H9 (cell line): ENCODE measurements around the gene NGF. TPM values are rescaled to one million over a fixed set of nuclear protein-coding genes. Genes with fewer than 3 reads are reported as not detected.

Experiments used
- DNase-seq: peaks from one replicate; pipeline ENCODE4 v3.0.0-alpha.2; 2017
- H2AFZ ChIP-seq: one replicate; pipeline ENCODE4 v1.6.1; 2013; ENCODE audit warnings: mild to moderate bottlenecking, low read length, control low read depth, moderate library complexity
- H2AK5ac ChIP-seq: 2 replicates; pipeline ENCODE4 v1.6.1; 2013; ENCODE audit warnings: low read length, control low read depth, mixed read lengths; ENCODE audit not compliant: insufficient read length
- H2BK120ac ChIP-seq: one replicate; pipeline ENCODE4 v1.6.1; 2013; ENCODE audit warnings: low read depth, mild to moderate bottlenecking, low read length, control low read depth, inconsistent platforms; ENCODE audit not compliant: poor library complexity, severe bottlenecking
- H2BK12ac ChIP-seq: 2 replicates; pipeline ENCODE4 v1.6.1; 2013; ENCODE audit warnings: low read length, control low read depth, mixed read lengths, low read depth; ENCODE audit not compliant: insufficient read length
- H2BK15ac ChIP-seq: 2 replicates; pipeline ENCODE4 v1.6.1; 2013; ENCODE audit warnings: low read depth, low read length, control low read depth
- H2BK20ac ChIP-seq: one replicate; pipeline ENCODE4 v1.6.1; 2013; ENCODE audit warnings: low read depth, mild to moderate bottlenecking, low read length, control low read depth, inconsistent platforms; ENCODE audit not compliant: poor library complexity, severe bottlenecking
- H2BK5ac ChIP-seq: 2 replicates; pipeline ENCODE4 v1.6.1; 2013; ENCODE audit warnings: low read length, control low read depth, mixed read lengths; ENCODE audit not compliant: insufficient read length
- H3K14ac ChIP-seq: 2 replicates; pipeline ENCODE4 v1.6.1; 2013; ENCODE audit warnings: low read length, control low read depth; ENCODE audit not compliant: insufficient read depth
- H3K18ac ChIP-seq: 2 replicates; pipeline ENCODE4 v1.6.1; 2013; ENCODE audit warnings: low read depth, mild to moderate bottlenecking, mixed read lengths, low read length, control low read depth; ENCODE audit not compliant: insufficient read length
- H3K23ac ChIP-seq: 2 replicates; pipeline ENCODE4 v1.6.1; 2013; ENCODE audit warnings: low read length, control low read depth, mixed read lengths, low read depth; ENCODE audit not compliant: insufficient read length
- H3K23me2 ChIP-seq: 2 replicates; pipeline ENCODE4 v1.6.1; 2013; ENCODE audit warnings: low read depth, mild to moderate bottlenecking, mixed read lengths, low read length, control low read depth; ENCODE audit not compliant: insufficient read length, poor library complexity, severe bottlenecking
- H3K27ac ChIP-seq: 2 replicates; pipeline ENCODE4 v1.5.1; 2013; ENCODE audit warnings: low read length, control low read depth, mixed read lengths, low read depth; ENCODE audit not compliant: insufficient read length
- H3K27me3 ChIP-seq: 2 replicates; pipeline ENCODE4 v1.6.1; 2013; ENCODE audit warnings: low read length, control low read depth, inconsistent platforms; ENCODE audit not compliant: insufficient read depth
- H3K4ac ChIP-seq: 2 replicates; pipeline ENCODE4 v1.6.1; 2013; ENCODE audit warnings: low read depth, mild to moderate bottlenecking, control low read depth, inconsistent platforms, low read length, moderate library complexity
- H3K4me1 ChIP-seq: 2 replicates; pipeline ENCODE4 v1.6.1; 2013; ENCODE audit warnings: low read length, control low read depth, inconsistent platforms; ENCODE audit not compliant: insufficient read depth
- H3K4me2 ChIP-seq: 2 replicates; pipeline ENCODE4 v1.6.1; 2013; ENCODE audit warnings: low read length, control low read depth, mixed read lengths; ENCODE audit not compliant: insufficient read length, insufficient read depth
- H3K56ac ChIP-seq: 2 replicates; pipeline ENCODE4 v1.6.1; 2013; ENCODE audit warnings: low read depth, mild to moderate bottlenecking, mixed read lengths, low read length, control low read depth; ENCODE audit not compliant: insufficient read length
- H3K79me1 ChIP-seq: 2 replicates; pipeline ENCODE4 v1.6.1; 2013; ENCODE audit warnings: low read depth, mild to moderate bottlenecking, moderate library complexity, low read length, control low read depth, inconsistent platforms; ENCODE audit not compliant: insufficient read depth, poor library complexity, severe bottlenecking
- H3K79me2 ChIP-seq: 2 replicates; pipeline ENCODE4 v1.6.1; 2013; ENCODE audit warnings: low read length, control low read depth, inconsistent platforms; ENCODE audit not compliant: insufficient read depth
- H3K9ac ChIP-seq: 2 replicates; pipeline ENCODE4 v1.6.1; 2013; ENCODE audit warnings: low read length, control low read depth, mixed read lengths; ENCODE audit not compliant: insufficient read length; ENCODE audit errors: extremely low read depth
- H3K9me3 ChIP-seq: one replicate; pipeline ENCODE4 v1.6.1; 2013; ENCODE audit warnings: low read depth, low read length, inconsistent platforms; ENCODE audit not compliant: control insufficient read depth
- H3T11ph ChIP-seq: one replicate; pipeline ENCODE4 v1.6.1; 2013; ENCODE audit warnings: mild to moderate bottlenecking, low read length, control low read depth, inconsistent platforms
- H4K20me1 ChIP-seq: one replicate; pipeline ENCODE4 v1.6.1; 2013; ENCODE audit not compliant: control insufficient read depth, insufficient read length, insufficient read depth
- H4K5ac ChIP-seq: 2 replicates; pipeline ENCODE4 v1.6.1; 2013; ENCODE audit warnings: low read depth, mild to moderate bottlenecking, mixed read lengths, low read length, control low read depth; ENCODE audit not compliant: insufficient read length
- H4K8ac ChIP-seq: replicated peaks from 2 replicates; pipeline ENCODE4 v1.6.1; 2013; ENCODE audit warnings: low read length, control low read depth, mixed read lengths, low read depth; ENCODE audit not compliant: insufficient read length
- H4K91ac ChIP-seq: 2 replicates; pipeline ENCODE4 v1.6.1; 2013; ENCODE audit warnings: low read depth, mild to moderate bottlenecking, moderate library complexity, mixed read lengths, low read length, control low read depth; ENCODE audit not compliant: insufficient read length
- H3K27ac Mint-ChIP-seq, 3 experiments: 2 replicates in 2 of 3; 3 replicates in 1 of 3; pipeline ENCODE4 v1.8.0; 2020 to 2021; ENCODE audit warnings: mixed read lengths in 3 of 3, mild to moderate bottlenecking in 1 of 3, moderate library complexity in 1 of 3
- H3K27me3 Mint-ChIP-seq: 2 replicates; pipeline ENCODE4 v1.8.0; 2021; ENCODE audit warnings: low read depth, mild to moderate bottlenecking, moderate library complexity, mixed read lengths
- H3K36me3 Mint-ChIP-seq, 3 experiments: 2 replicates in 2 of 3; 3 replicates in 1 of 3; pipeline ENCODE4 v1.8.0; 2020 to 2021; ENCODE audit warnings: low read depth in 3 of 3, mixed read lengths in 3 of 3; ENCODE audit not compliant: insufficient read depth in 1 of 3
- H3K4me1 Mint-ChIP-seq, 2 experiments: 2 replicates each; pipeline ENCODE4 v1.8.0; 2020; ENCODE audit warnings: mixed read lengths in 2 of 2
- H3K4me3 Mint-ChIP-seq, 2 experiments: 2 replicates in 1 of 2; 3 replicates in 1 of 2; pipeline ENCODE4 v1.8.0; 2020 to 2021; ENCODE audit warnings: mild to moderate bottlenecking in 2 of 2, mixed read lengths in 2 of 2, moderate library complexity in 1 of 2
- H3K9me3 Mint-ChIP-seq, 2 experiments: 2 replicates in 1 of 2; 3 replicates in 1 of 2; pipeline ENCODE4 v1.8.0; 2020; ENCODE audit warnings: mild to moderate bottlenecking in 2 of 2, mixed read lengths in 2 of 2, moderate library complexity in 1 of 2
- WGBS: extraction: QIAGEN DNeasy Blood & Tissue Kit; methylation state at CpG from one replicate; pipeline ENCODE4 v1.1.7; 2013; ENCODE audit warnings: missing lambda C conversion rate, low lambda C conversion rate, mixed read lengths; ENCODE audit not compliant: insufficient read length; ENCODE audit errors: extremely low coverage; 5-methylcytosine and 5-hydroxymethylcytosine counted together
- total RNA-seq: library from RNA; stranded (reverse); gene quantifications from 2 replicates; pipeline ENCODE4 v1.2.1, GENCODE V29; 2021
- TF ChIP-seq, protein P1 (sequence below): fragments of 200-600 bp; sonication (generic); conservative IDR thresholded peaks from 3 replicates; pipeline ENCODE4 v1.8.0; 2021; ENCODE audit warnings: antibody characterized with exemption, mild to moderate bottlenecking

The NGF gene
- total RNA-seq, 1 experiment from 2014 or later = 0.22 TPM

GRCh38 chr1:115237023-115237422, 101.0 kb downstream of the NGF start:
- Mint-ChIP-seq H3K36me3 (no peaks in the 10 kb centered on the region), H3K4me3 (no peak overlapping the region), H3K27me3 (no peaks in the 10 kb centered on the region), H3K9me3 (peaks cover 0 to 3% of the 10 kb centered on the region in 2 experiments; a peak in 1 of 5 replicates), H3K4me1 (peaks cover 3 to 8% of the 10 kb centered on the region in 2 experiments; a peak in 2 of 4 replicates), H3K27ac (no peak overlapping the region; a peak in 1 of 7 replicates)
- Histone ChIP-seq H2AFZ (no peak overlapping the region), H2BK20ac (no peak overlapping the region), H3K79me1 (no peaks in the 10 kb centered on the region), H2BK5ac (no peak overlapping the region), H2BK120ac (no peak overlapping the region), H4K8ac (no peak overlapping the region), H3K4me1 (no peaks in the 10 kb centered on the region), H2BK15ac (no peak overlapping the region), H4K20me1 (no peaks in the 10 kb centered on the region), H2AK5ac (no peak overlapping the region), H4K5ac (no peak overlapping the region), H3K23me2 (no peaks in the 10 kb centered on the region), H3K9me3 (no peaks in the 10 kb centered on the region), H3K23ac (no peak overlapping the region), H4K91ac (no peak overlapping the region), H3K79me2 (no peaks in the 10 kb centered on the region), H3T11ph (no peak overlapping the region), H3K27ac (no peak overlapping the region), H3K27me3 (no peaks in the 10 kb centered on the region), H3K18ac (no peak overlapping the region), H3K9ac (no peak overlapping the region), H3K56ac (no peak overlapping the region), H2BK12ac (no peak overlapping the region), H3K14ac (no peak overlapping the region), H3K4ac (no peak overlapping the region), H3K4me2 (no peak overlapping the region)
- no peak for DNase-seq
- WGBS = no CpG with 5 or more reads among the region's 4 CpGs
- TF ChIP-seq, protein P1, sequence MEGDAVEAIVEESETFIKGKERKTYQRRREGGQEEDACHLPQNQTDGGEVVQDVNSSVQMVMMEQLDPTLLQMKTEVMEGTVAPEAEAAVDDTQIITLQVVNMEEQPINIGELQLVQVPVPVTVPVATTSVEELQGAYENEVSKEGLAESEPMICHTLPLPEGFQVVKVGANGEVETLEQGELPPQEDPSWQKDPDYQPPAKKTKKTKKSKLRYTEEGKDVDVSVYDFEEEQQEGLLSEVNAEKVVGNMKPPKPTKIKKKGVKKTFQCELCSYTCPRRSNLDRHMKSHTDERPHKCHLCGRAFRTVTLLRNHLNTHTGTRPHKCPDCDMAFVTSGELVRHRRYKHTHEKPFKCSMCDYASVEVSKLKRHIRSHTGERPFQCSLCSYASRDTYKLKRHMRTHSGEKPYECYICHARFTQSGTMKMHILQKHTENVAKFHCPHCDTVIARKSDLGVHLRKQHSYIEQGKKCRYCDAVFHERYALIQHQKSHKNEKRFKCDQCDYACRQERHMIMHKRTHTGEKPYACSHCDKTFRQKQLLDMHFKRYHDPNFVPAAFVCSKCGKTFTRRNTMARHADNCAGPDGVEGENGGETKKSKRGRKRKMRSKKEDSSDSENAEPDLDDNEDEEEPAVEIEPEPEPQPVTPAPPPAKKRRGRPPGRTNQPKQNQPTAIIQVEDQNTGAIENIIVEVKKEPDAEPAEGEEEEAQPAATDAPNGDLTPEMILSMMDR = no peak

Other genes starting within 250 kb of the NGF start
- 9.4 and 10.8 TPM in 2 replicates for gene TSPAN2, start 248.7 kb downstream of the NGF start, total RNA-seq